ENCODE data around the gene GPC5.

Gene GPC5

DNA sequence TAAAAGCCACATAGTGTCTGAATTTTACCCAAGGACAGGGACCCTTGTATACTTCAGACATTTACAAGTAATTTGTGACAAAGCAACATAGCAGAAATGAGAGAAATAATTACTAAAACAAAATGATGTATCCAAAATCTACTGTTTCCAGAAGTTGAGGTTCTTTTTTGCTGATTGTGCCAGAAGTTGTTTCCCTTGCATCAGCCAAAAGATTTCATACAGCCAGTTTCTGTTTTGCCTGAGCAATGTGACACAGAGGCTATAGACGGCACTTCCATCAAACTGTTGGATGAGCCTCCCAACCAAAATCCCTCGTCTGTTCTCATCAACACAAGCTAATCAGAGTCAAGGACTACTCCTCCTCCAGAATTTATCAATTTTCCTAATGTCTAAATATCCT lies 915.0 kb downstream of the GPC5 start:
- no peak for DNase-seq

DNA sequence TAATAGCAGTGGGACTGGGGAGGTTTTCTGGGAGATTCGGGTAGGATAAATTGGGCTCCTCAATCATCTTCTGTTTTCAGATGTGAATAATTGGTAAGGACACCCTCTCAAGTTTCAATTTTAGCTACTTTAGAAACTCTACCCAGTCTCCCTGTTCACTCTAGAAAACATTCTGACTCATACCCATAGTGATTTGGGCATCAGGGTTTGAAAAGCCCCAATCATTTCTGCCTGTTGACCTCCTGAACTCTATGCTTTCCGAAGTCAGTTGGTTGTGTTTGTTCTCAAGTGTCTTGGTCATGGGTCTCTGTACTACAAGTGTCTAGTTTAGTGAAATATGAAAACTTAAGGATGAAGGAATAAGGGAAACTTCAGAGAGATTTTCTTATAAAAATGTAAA lies 916.8 kb downstream of the GPC5 start:
- no peak for DNase-seq

DNA sequence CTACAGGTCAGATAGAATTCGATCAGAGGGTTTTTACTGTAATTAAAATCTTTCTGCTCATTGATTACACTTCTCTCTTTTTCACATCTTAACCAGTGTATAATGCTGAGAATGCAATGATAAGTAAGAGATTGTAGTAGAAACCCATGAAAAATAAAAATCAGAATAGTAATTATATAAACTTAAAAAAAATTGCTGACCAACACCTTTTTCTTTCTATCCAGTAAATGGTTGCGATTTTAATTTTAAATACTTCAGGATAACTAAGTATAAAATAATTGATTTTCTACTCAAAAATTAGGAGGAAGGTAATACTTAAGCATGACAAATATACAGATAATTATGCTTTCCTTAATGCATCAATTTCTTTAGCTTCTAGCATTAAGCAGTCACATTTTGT lies 917.6 kb downstream of the GPC5 start:
- no peak for DNase-seq

DNA sequence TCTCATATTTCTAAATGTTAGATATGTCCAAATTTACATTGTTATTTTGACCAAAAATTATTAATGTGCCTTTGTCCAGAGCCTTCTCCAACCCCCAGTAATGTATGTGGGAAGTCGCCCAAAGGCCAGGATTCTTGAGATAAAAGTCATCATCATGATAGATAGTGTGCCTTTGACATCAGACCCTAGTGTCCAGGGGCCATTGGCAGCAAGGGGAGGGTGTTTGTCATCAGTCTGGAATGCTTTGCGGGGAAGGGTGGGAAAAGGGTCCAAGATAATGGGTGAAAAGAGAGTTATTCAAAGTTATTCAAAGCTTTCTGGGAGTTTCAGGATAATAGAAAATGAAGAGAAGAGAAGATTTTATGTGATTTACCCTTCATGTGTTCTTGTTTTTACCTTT lies 918.6 kb downstream of the GPC5 start:
- no peak for DNase-seq

DNA sequence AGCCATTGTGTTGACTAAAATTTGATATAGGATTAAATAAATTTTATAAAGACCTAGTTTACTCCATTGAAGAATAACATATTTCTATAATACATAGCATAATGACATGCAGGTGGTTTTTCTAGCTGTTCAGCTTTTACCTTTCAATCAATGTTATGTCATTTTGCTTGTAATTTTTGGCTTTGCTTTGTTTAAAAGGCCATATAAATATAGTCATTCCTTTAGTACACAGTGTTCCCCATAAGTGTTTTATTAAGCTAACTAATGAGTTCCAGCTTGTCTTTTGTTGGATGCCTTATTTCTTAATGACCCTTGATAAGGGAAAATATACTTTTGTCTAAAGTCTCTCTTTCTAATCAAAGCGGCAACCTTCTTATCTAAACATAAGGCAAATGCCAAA lies 921.9 kb downstream of the GPC5 start:
- no peak for DNase-seq

DNA sequence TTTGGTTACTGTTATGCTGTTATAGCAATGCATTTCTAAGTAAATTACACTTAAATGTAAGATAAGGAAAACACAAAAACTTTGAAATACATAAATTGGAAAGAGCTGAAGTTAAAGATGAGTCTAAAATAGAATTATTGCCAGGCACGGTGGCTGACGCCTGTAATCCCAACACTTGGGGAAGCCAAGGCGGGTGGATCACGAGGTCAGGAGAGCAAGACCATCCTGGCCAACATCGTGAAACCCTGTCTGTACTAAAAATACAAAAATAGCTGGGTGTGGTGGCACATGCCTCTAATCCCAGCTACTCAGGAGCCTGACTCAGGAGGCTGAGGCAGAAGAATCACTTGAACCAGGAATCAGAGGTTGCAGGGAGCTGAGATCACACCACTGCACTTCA lies 922.8 kb downstream of the GPC5 start:
- no peak for DNase-seq

DNA sequence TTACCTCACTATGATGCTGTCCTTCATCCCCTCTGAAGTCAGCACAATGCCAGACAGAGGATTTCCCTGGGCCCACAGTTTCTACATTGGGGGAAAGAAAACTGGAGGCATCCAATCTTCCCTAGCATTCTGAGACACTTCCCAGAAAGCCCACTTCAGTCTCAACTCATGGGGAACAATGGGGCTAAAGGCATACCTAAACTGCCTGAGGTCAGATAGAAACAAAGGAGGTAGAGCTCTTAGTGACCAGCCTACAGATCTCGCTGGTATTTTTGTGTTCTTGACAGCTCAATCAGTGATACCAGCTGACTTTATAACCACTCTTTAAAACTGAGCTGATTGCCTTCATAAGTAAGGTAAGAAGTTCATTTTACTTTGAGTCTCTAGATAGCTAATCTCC lies 947.2 kb downstream of the GPC5 start:
- DNase-seq, result no peak

DNA sequence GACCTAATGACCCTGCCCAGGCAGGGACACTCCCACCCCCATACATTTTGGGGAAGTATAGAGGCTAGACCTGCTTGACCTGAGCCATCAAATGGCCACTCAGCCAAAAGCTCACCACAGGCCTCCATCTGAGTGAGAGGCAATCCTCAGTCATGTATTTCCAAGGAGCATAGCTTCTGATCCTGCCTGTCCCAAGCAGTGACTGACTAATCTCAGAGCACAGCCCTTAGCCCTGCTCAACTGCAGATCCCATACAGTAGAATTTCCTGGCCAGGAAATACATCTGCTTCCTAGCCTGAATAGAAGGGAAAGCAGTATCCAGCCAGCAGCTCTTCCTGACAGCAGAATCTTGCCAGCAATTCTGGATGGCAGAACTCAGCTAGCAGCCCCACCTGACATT lies 947.6 kb downstream of the GPC5 start:
- no peak for DNase-seq

DNA sequence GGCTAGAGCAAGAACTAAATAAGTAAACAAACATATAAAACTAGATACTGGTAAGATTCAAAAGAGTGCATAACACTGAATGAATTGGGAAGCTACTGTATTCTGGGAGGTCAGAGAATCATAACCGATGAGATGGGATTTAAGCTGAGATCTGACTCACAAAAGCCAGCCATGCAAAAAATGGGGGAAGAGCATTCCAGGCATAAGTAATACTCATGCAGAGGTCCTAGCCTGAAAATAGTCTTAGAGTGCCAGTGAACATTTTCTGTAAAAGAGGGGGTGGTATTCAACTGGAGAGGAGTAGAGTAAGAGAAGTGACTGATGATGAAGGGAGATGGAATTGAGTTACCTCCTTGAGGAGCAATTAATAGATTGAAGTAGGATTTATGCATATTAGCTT lies 956.2 kb downstream of the GPC5 start:
- DNase-seq, result no peak

DNA sequence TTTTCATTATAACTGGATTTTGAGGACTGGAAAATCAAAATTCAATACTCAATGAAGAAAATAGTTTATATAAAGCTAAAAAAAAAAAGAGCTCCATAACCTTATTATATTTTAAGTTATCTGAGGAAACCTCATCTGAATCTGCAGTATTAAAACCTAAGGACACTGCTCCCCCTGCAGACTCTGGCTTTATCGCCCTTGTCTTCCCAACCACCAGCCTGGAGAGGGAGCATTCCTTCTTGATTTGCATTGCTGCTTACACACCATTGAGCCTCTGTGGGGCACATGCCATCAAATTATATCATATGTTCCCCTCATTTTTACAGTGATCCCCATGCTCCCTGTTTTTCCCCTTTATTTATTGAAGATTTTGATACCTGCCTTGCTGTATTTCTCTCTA lies 956.8 kb downstream of the GPC5 start:
- no peak for DNase-seq

DNA sequence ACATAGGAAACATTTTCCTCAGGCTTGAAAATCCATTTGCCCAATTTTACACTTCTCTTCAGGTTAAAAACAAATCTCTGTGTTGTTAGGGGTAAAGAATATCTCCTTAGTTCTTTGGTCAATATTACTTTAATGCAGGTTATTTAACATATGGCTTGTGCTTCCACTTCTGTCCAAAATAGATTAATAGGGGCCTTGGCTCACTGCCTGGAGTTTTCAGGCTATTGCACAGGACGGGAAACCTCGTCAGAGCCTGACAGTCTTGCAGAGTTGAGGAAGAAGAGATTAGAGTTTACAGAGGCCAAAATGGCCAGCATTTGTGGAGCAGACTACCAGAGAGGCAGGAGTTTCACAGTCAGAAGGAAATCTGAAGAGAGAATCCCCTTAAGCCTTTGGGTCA lies 964.3 kb downstream of the GPC5 start:
- DNase-seq, result no peak

DNA sequence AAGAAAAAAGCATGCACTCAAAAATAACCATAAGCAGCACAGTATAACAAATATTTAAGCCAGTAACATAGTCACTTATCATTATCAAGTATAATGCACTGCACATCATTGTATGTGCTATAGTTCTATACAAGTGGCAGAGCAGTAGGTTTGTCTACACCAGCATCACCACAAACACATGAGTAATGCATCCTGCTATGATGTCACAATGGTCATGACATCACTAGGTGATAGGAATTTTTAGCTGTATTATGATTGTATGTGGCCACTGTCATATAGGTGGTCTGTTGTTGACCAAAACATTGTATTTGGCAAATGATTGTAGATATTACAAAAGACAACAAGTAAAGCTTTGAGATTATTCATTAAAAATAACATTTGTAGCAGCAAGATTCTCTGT lies 967.5 kb downstream of the GPC5 start:
- DNase-seq, result no peak

DNA sequence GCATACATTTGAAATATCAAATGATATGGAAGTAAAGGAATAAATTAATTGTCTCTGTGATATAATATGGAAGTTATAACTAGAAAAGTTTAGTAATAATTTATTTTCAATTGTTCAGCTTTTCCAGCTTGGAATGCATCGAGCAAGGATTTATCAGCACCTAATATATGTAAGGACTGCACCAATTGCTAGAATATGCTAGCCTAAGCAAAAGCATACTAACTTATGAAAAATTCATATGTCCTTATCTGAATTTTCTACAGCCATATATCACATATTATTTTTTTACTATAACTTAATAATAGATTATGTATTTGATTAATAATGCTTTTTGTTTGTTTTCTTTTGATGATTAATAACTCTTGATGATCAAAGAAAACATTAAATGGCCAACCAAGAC lies 979.0 kb downstream of the GPC5 start:
- DNase-seq, result no peak

DNA sequence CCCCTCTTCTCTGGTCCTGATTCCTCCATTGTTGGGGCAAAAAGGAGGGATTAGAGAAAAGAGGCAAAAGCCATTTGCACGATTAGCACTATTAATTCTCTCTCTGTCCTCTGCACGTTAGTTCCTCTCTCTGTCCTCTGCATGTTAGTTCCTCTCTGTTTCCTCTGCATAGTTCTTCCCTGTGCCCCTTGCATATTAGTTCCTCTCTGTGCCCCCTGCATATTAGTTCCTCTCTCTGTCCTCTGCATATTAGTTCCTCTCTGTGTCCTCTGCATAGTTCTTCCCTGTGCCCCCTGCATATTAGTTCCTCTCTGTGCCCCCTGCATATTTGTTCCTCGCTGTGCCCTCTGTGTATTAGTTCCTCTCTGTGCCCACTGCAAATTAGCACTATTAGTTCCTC lies 981.0 kb downstream of the GPC5 start:
- no peak for DNase-seq

DNA sequence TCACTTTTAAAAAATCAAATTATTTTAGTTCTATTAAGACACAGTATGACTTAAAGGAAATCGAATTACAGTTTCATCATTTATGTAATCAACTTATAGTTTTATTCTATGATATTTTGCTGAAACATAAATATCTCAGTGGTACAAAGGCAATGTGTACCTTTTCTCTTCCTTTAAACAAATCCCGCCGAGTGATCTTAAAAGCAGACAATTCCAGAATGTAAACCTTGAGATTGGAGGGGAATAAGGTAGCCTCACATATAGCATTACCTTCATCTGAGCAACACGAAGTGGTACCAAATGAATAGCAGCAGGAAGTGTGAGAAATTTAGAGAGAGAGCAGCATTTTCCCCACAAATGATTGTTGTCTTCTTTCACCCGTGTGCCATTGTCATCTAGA lies 986.0 kb downstream of the GPC5 start:
- DNase-seq, result no peak

DNA sequence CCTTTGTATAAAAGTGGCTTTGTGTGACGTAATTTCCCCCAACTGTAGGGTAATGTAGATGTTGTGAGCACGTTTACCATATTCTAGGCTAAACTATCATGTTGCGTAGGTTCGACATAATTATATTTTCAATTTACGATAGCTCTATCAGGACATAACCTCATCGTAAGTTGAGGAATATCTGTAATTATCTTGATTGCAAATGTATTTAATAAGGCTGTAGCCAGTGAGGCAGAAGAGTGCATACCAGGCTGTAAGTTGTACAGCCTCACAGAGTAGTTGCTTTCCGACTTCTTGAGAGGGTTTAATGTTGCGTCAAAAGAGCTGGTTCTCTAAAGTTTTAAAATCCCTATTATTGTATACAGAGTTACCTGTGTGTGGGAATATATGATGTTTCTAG lies 988.8 kb downstream of the GPC5 start:
- no peak for DNase-seq

DNA sequence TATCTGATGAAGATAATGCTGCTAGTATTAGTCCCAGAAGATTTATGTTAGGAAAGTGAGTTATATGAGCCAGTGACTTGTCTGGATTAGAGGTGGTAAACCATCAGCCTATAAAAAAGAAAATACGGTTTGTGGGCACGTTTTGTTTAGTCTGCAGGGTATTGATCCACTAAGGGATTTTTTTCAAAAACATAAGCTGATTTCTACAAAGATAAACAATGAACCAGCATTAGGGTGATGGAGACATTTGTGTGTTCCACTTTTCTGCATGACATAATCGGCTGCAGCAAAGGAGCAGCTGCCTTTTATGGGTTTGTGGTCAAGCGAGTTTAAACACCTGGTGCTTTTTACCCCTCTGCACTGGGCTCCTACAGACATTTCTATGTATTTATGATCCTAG lies 991.8 kb downstream of the GPC5 start:
- peak; percentile 47 for DNase-seq

DNA sequence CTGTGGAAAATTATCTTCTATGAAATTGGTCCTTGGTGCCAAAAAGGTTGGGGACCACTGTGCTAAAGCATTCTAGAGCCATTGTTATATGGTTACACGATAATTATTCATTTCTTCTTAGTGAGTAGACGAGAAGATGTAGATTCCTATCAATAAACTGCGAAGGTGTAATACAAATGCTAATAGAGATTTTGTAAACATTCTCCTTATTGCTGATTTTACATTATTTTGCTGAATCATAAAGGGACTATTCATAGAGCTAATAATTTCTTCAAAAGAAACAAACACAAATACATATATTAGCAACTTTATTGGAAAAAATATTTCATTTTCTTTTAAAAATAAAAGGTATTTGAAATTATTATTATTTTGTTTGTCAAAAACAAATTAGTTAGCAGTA lies 1005.2 kb downstream of the GPC5 start:
- no peak for DNase-seq

DNA sequence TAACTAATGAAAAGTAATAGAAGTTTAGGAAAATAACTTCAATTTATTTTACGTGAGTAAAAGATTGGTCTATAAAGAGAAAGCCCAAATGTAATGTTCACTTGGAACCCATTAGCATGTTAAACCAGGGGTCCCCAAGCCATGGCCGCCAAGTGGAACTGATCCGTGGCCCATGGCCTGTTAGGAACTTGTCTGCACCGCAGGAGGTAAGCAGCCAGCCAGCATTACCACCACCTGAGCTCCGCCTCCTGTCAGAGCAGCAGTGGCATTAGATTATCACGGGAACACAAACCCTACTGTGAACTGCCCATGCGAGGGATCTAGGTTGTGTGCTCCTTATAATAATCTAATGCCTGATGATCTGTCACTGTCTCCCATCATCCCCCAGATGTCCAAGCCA lies 1009.4 kb downstream of the GPC5 start:
- no peak for DNase-seq

DNA sequence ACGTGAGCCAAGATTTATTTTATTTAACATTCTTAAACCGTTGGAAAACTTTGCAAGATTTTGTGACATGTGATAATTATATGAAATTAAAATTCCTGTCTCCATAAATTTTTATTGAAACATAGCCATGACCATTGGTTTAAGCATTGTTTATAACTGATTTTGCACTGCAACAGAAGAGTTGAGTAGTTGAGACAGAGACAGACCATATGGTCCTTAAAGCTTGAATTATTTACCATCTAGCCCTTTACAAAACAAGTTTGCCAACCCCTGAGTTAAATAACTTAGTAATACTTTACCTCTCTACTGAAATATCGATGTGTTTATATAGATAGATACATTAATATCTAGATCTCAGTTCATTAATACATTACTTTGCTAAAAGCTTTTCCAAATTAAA lies 1014.1 kb downstream of the GPC5 start:
- DNase-seq, result no peak

DNA sequence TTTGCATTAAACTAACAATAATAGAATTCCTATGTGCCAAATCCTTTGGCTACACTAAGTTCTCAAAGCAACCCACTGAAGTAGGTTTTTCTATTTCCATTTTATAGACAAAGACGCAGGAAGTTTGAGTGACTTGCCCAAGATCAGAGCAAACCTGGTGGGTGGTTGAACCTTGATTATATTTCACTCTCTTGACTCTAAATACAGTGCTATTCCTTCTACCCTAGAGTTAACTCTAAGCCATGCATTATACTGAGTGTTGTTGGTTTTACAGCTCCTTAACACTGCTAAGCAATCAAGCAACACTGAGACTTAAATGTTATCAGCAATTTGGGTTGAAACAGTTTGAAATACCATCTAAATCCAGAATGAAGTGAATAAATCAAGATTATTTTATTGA lies 1014.6 kb downstream of the GPC5 start:
- DNase-seq, result no peak

DNA sequence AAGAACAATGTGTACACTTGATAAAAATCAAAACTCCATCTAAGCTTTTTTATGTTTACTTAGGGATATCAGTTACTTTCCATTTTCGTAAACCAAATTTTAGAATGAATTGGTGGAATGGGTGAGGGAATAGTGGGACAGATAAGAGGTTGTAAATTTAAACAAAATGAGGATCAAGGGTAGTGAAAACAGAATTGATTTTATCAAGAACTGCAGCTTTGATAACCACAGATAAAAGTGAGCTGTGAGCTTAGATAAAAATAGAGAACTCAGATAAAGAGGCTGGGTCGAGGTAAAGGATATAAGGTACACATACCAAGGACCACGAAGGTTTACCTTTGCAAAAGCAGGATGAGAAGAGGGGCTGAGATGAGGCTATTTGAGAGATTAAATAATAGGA lies 1015.0 kb downstream of the GPC5 start:
- DNase-seq, result no peak

DNA sequence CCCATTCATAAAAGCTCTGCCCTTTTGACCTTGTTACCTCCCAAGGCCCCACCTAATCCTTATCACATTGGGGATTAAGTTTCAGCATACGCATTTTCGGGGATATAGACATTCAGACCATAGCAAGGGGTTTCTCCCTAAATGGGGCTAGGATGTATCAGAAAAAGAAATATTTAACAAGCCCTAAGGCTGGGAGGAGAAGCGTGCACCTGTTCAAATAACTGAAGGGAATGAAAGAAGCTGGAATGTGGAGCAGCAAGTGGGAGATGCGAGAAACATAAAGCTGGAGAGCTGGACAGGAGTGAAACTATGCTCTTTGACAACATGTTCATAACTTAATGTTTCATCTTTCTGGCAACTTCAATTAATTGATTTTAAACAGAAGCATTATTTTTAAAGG lies 1016.4 kb downstream of the GPC5 start:
- DNase-seq, result no peak

DNA sequence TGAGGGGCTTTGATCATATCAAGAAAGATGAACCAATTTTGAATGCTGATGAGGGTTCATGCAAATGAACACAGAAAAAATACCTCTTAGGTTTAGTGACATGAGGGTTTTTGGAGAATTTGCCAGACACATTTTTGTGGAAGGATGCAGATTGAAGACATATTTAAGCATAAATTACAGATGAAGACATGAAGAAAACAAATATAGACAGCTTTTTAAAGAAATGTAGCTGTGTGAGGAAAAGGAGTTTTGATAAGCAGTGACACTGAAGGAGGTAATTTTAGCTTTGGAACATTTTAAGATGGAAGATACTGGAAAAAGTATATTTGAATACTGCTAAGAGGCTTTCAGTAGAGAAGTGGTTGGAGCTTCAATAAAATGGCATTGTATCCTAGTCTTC lies 1017.4 kb downstream of the GPC5 start:
- DNase-seq, result no peak

DNA sequence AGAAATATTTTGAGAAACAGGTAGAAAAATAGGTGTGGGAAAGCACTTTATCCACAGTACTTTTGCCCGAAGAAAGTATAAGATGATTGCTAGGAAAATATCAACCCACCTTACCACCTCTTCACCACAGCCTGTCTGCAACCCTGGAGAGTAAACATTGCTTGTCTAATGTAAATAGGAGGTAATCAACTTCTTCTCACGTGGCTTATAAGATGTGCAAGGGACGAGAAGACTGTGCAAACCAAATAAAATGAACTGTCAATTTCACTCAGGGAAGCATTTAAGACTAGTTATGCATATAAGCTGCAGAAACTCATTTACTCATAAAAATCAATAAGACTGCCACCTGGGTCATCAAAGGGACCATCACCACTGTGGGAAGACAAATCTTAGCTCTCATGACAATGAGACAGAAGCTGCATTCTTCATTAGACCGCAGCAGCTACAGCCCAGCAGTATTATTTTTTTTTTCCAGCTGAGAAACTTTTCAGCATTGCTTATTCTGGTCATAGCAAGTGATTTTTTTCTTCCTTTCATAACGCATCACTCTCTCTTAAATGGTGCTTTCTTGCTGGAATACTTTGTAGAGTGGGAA lies 1020.5 kb downstream of the GPC5 start:
- no peak for DNase-seq

DNA sequence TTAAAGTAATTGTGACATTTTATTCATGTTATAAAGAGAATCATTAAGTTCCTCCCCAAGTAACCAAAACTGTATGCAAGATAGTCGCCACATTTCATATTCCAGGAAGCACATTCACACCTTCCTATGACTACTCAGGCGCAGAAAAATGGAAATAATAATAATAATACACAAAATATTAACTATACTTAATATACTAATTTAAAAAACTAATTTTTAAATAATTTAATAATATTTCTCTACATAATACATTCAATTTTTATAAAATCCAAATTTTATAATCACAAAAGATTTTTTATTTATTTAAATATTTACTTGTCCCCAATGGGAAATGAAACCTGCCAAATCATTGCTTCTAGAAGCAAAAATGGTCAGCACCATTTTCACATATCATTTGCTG lies 1030.8 kb downstream of the GPC5 start:
- no peak for DNase-seq
